H1 (cell line): ENCODE measurements around the gene RAD51B. TPM values are rescaled to one million over a fixed set of nuclear protein-coding genes. Genes with fewer than 3 reads are reported as not detected.
A peak's percentile ranks its signal among the peaks of the same experiment; 100 is the strongest.

ENCODE experiments used
- CTCF ChIA-PET: fragments of 300-600 bp; sonication (Branson Sonifier 250); formaldehyde crosslinking; loops from one replicate; lab custom pipeline; 2021; ENCODE audit not compliant: partially characterized antibody; lab: Charles Lee
- POLR2A ChIA-PET: fragments of 300-600 bp; sonication (Branson Sonifier 250); formaldehyde crosslinking; loops from one replicate; lab custom pipeline; 2021; ENCODE audit warnings: inconsistent platforms; ENCODE audit not compliant: partially characterized antibody; lab: Charles Lee
- DNase-seq, 2 experiments: peaks; one replicate each; pipeline versions ENCODE4 v3.0.0 to v3.0.0-alpha.2; 2010 to 2022; ENCODE audit warnings: low spot score in 2 of 2, low read depth in 1 of 2, mixed read lengths in 1 of 2
- FAIRE-seq: peaks from 2 replicates; lab custom pipeline; 2011; peaks lifted over from hg19 to GRCh38; lab: Jason Lieb, UNC
- H2AFZ ChIP-seq: 2 replicates; pipeline ENCODE4 v1.8.1; 2012; ENCODE audit warnings: low read length, inconsistent platforms
- H2AK5ac ChIP-seq: 2 replicates; pipeline ENCODE4 v1.6.1; 2013; ENCODE audit warnings: low read depth, low read length
- H2BK120ac ChIP-seq: replicated peaks from 2 replicates; pipeline ENCODE3; 2013; ENCODE audit warnings: low read depth, low read length, inconsistent platforms
- H2BK12ac ChIP-seq: 2 replicates; pipeline ENCODE4 v1.6.1; 2013; ENCODE audit warnings: low read depth, low read length
- H2BK15ac ChIP-seq: 2 replicates; pipeline ENCODE4 v1.6.1; 2013; ENCODE audit warnings: low read length
- H2BK20ac ChIP-seq: 2 replicates; pipeline ENCODE4 v1.6.1; 2013; ENCODE audit warnings: low read length
- H2BK5ac ChIP-seq: 2 replicates; pipeline ENCODE4 v1.6.1; 2013; ENCODE audit warnings: low read depth, low read length
- H3K14ac ChIP-seq: 2 replicates; pipeline ENCODE4 v1.6.1; 2013; ENCODE audit warnings: inconsistent platforms; ENCODE audit not compliant: insufficient read length
- H3K18ac ChIP-seq: 2 replicates; pipeline ENCODE4 v1.6.1; 2013; ENCODE audit warnings: low read length; ENCODE audit errors: extremely low read depth
- H3K23ac ChIP-seq: 2 replicates; pipeline ENCODE4 v1.6.1; 2013; ENCODE audit warnings: inconsistent platforms; ENCODE audit not compliant: insufficient read length
- H3K23me2 ChIP-seq: 2 replicates; pipeline ENCODE4 v1.6.1; 2013; ENCODE audit warnings: low read depth, low read length
- H3K27ac ChIP-seq: 2 replicates; pipeline ENCODE4 v1.6.1; 2011; ENCODE audit warnings: low read depth, low read length, inconsistent platforms
- H3K27me3 ChIP-seq, 4 experiments: replicated peaks in 1 of 4; 1 replicate in 1 of 4; 2 replicates in 3 of 4; pipeline versions ENCODE4 v1.6.1 to v1.8.1; 2011 to 2013; ENCODE audit warnings: low read length in 3 of 4, mild to moderate bottlenecking in 3 of 4, inconsistent platforms in 2 of 4, mixed read lengths in 2 of 4, moderate library complexity in 1 of 4; ENCODE audit not compliant: control insufficient read depth in 3 of 4, insufficient read depth in 3 of 4; ENCODE audit errors: extremely low read depth in 1 of 4
- H3K36me3 ChIP-seq, 4 experiments: 2 replicates each; pipeline versions ENCODE4 v1.6.1 to v1.8.1; 2011 to 2013; ENCODE audit warnings: mild to moderate bottlenecking in 4 of 4, low read length in 3 of 4, moderate library complexity in 2 of 4, control low read depth in 1 of 4, inconsistent platforms in 1 of 4; ENCODE audit not compliant: insufficient read depth in 4 of 4, control insufficient read depth in 2 of 4
- H3K4ac ChIP-seq: replicated peaks from 2 replicates; pipeline ENCODE3; 2013; ENCODE audit warnings: low read length, low read depth, mixed read lengths, inconsistent platforms; ENCODE audit not compliant: insufficient read length
- H3K4me1 ChIP-seq, 4 experiments: replicated peaks in 1 of 4; 1 replicate in 1 of 4; 2 replicates in 3 of 4; pipeline versions ENCODE4 v1.6.1 to v1.8.1; 2011 to 2013; ENCODE audit warnings: low read length in 3 of 4, inconsistent platforms in 2 of 4, mixed read lengths in 1 of 4; ENCODE audit not compliant: insufficient read depth in 4 of 4, control insufficient read depth in 3 of 4
- H3K4me2 ChIP-seq, 2 experiments: 2 replicates each; pipeline versions ENCODE4 v1.6.1 to v1.8.1; 2011 to 2013; ENCODE audit warnings: low read depth in 2 of 2, low read length in 2 of 2, control low read depth in 1 of 2, inconsistent platforms in 1 of 2, mild to moderate bottlenecking in 1 of 2; ENCODE audit not compliant: insufficient read depth in 1 of 2
- H3K4me3 ChIP-seq, 4 experiments: fragments of 200-600, 300-600 bp in 1 of 4; sonication (generic), shearing (Covaris generic), sonication (Bioruptor Twin) in 1 of 4; 2 replicates each; pipeline versions ENCODE4 v1.5.1 to v1.8.1; 2011 to 2016; ENCODE audit warnings: low read length in 4 of 4, low read depth in 3 of 4, control low read depth in 2 of 4, inconsistent platforms in 2 of 4, mild to moderate bottlenecking in 2 of 4, mixed read lengths in 1 of 4, moderate library complexity in 1 of 4; ENCODE audit not compliant: insufficient read depth in 2 of 4; ENCODE audit errors: extremely low read depth in 1 of 4
- H3K56ac ChIP-seq: replicated peaks from 2 replicates; pipeline ENCODE3; 2013; ENCODE audit warnings: low read depth, mild to moderate bottlenecking, mixed read lengths, low read length, inconsistent platforms; ENCODE audit not compliant: insufficient read length
- H3K79me1 ChIP-seq: 2 replicates; pipeline ENCODE4 v1.6.1; 2013; ENCODE audit warnings: low read depth, low read length, control low read depth
- H3K79me2 ChIP-seq, 2 experiments: 2 replicates each; pipeline versions ENCODE4 v1.6.1 to v1.8.1; 2012 to 2013; ENCODE audit warnings: low read length in 2 of 2, mild to moderate bottlenecking in 2 of 2, inconsistent platforms in 1 of 2; ENCODE audit not compliant: insufficient read depth in 2 of 2, control insufficient read depth in 1 of 2
- H3K9ac ChIP-seq, 4 experiments: replicated peaks in 1 of 4; 1 replicate in 1 of 4; 2 replicates in 3 of 4; pipeline versions ENCODE4 v1.6.1 to v1.8.1; 2011 to 2013; ENCODE audit warnings: low read depth in 3 of 4, low read length in 3 of 4, control low read depth in 2 of 4, mild to moderate bottlenecking in 2 of 4, moderate library complexity in 2 of 4, inconsistent platforms in 1 of 4; ENCODE audit errors: extremely low read depth in 1 of 4
- H3K9me3 ChIP-seq, 2 experiments: 2 replicates each; pipeline versions ENCODE4 v1.6.1 to v1.8.1; 2012 to 2013; ENCODE audit warnings: mild to moderate bottlenecking in 2 of 2, moderate library complexity in 2 of 2, control low read depth in 1 of 2, inconsistent platforms in 1 of 2, low read depth in 1 of 2, low read length in 1 of 2, mixed read lengths in 1 of 2; ENCODE audit not compliant: insufficient read depth in 2 of 2
- H4K20me1 ChIP-seq, 2 experiments: replicated peaks in 1 of 2; 2 replicates each; pipeline versions ENCODE3 to v1.8.1; 2011 to 2013; ENCODE audit warnings: inconsistent platforms in 2 of 2, low read length in 2 of 2, mild to moderate bottlenecking in 1 of 2; ENCODE audit not compliant: insufficient read depth in 2 of 2, control insufficient read depth in 1 of 2
- H4K5ac ChIP-seq: 2 replicates; pipeline ENCODE4 v1.6.1; 2013; ENCODE audit warnings: low read length, low read depth, mixed read lengths, inconsistent platforms; ENCODE audit not compliant: insufficient read length
- H4K8ac ChIP-seq: 2 replicates; pipeline ENCODE4 v1.8.0; 2013; ENCODE audit warnings: mild to moderate bottlenecking, moderate library complexity, low read length, inconsistent platforms; ENCODE audit not compliant: insufficient read depth; ENCODE audit errors: extremely low read depth
- H4K91ac ChIP-seq: replicated peaks from 2 replicates; pipeline ENCODE3; 2013; ENCODE audit warnings: low read length, mixed read lengths, inconsistent platforms; ENCODE audit not compliant: insufficient read length
- NRF1 ChIP-seq: IDR thresholded peaks from 2 replicates; pipeline ENCODE4 v1.6.1; 2011; ENCODE audit warnings: mild to moderate bottlenecking, low read depth, low read length, improper control_type of control experiment
- PHF8 ChIP-seq: fragments of 200-600 bp; sonication (generic); conservative IDR thresholded peaks from 2 replicates; pipeline ENCODE4 v1.7.1; 2012; ENCODE audit warnings: low read depth, mild to moderate bottlenecking, inconsistent platforms, low read length, moderate library complexity
- WGBS, 2 experiments: shearing (Covaris generic) in 1 of 2; methylation state at CpG; one replicate each; pipeline versions ENCODE4 v1.1.6 to v1.1.7; 2013 to 2015; ENCODE audit warnings: low lambda C conversion rate in 2 of 2, mixed read lengths in 2 of 2, inconsistent platforms in 1 of 2, low coverage in 1 of 2, missing lambda C conversion rate in 1 of 2; ENCODE audit not compliant: insufficient replicate concordance in 2 of 2, insufficient coverage in 1 of 2, insufficient read length in 1 of 2; ENCODE audit errors: extremely low coverage in 1 of 2, missing lambda C conversion rate in 1 of 2; 5-methylcytosine and 5-hydroxymethylcytosine counted together
- polyA plus RNA-seq, 7 experiments: library from polyadenylated mRNA; depleted of rRNA in 3 of 7; stranded (reverse) in 5 of 7; unstranded in 2 of 7; fragments of >200 nt in 5 of 7; fragments of 200-250 nt in 2 of 7; gene quantifications; 1 replicate in 5 of 7; 2 replicates in 1 of 7; 4 replicates in 1 of 7; pipeline versions ENCODE4 v1.2.1 to v1.2.3, GENCODE V29; 2011 to 2013; ENCODE audit warnings: missing spikeins in 2 of 7, mixed read lengths in 2 of 7
- total RNA-seq: library from RNA; stranded (reverse); fragmentation: NEBNext Ultra II Directional; extraction: Animal tissue kit (Norgen Biotek cat#: 25700); gene quantifications from 2 replicates; pipeline ENCODE4 v1.2.1, GENCODE V29; 2021
- TF ChIP-seq, protein P1 (sequence below), 3 experiments: IDR thresholded peaks; 1 replicate in 2 of 3; 2 replicates in 1 of 3; pipeline versions ENCODE4 v1.5.1 to v1.6.1; 2011; ENCODE audit warnings: low read length in 3 of 3, mild to moderate bottlenecking in 3 of 3, inconsistent platforms in 2 of 3, low read depth in 1 of 3, moderate library complexity in 1 of 3; ENCODE audit not compliant: insufficient read depth in 1 of 3; ENCODE audit errors: control extremely low read depth in 1 of 3
- TF ChIP-seq, protein P2 (sequence below): IDR thresholded peaks from 2 replicates; pipeline ENCODE4 v1.6.1; 2012; ENCODE audit warnings: low read length, inconsistent platforms

The RAD51B gene
- total and polyA plus RNA-seq, 2 of the 8 experiments (the other 6 are each of a cell fraction or from before 2014, with no cell fraction given), result 3.9 to 14.9 TPM

DNA sequence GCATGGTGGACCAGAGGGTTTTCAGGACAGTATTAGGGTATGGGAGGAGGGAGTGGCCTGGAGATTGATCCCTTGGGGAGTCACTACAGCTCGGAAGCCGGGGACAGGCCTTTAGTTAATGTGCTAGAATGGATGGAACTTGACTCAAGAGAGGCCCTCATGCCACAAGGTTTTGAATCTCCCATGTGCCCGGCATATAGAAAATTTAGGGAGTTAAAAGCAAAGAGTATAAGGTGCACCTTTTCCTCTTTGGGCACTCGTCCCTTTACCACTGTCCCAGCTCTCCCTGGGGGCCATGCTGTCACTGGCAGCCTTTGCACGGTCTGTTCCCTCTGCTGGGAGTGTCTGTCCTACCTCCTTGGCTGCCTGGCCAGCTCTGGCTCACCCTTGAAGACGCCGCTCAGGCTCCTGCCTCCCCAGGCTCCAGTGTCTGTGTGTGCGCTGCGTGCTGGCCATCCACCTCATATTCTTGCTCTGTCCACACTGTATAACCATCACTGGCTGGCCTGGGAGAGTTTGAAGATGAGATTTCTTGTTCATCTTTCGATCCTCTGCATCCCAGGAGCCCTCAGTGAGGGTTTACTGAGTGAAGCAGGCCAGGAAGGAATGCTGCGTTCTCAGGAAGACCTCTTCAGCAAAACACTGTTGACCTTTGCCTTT, 811.9 kb downstream of the RAD51B start:
- no peaks in the 10 kb centered on the region for H4K20me1 ChIP-seq
- no peak overlapping the region for H3K9ac ChIP-seq
- no peaks in the 10 kb centered on the region for H3K79me2 ChIP-seq
- H4K5ac ChIP-seq, result no peak overlapping the region
- DNase-seq, result peak in 1 of 2 experiments; percentile 35
- ChIA-PET POLR2A (interaction anchor here (0.6 to 1.4 kb wide), 2 partner anchors 156 to 160 kb away, joined by 3 read pairs; no protein-coding TSS in a partner anchor), CTCF (interaction anchor here (1.6 to 2.5 kb wide), 3 partner anchors 12 to 71 kb away, joined by 3 to 9 read pairs (median 5); no protein-coding TSS in a partner anchor)
- no peak for FAIRE-seq
- no peak overlapping the region for H2BK5ac ChIP-seq
- no peak overlapping the region for H2AK5ac ChIP-seq
- H3K4ac ChIP-seq, result no peak overlapping the region
- H3K27me3 ChIP-seq, result no peaks in the 10 kb centered on the region; a peak in 1 of 7 replicates
- peaks cover 5% of the 10 kb centered on the region; the same call in 1 of the 2 replicates for H3K23me2 ChIP-seq
- peak overlapping the region; percentile 6; the same call in 1 of the 2 replicates for H4K8ac ChIP-seq
- H3K56ac ChIP-seq, result no peak overlapping the region
- no peaks in the 10 kb centered on the region for H3K36me3 ChIP-seq
- no peak overlapping the region for H3K27ac ChIP-seq
- WGBS, 2 experiments, result 89% methylated on average over 11 of the region's 11 CpGs; no CpG with 5 or more reads in 1 of the 2 experiments
- H2AFZ ChIP-seq, result no peak overlapping the region
- H3K4me2 ChIP-seq, result no peak overlapping the region
- H3K4me1 ChIP-seq, result peaks cover 9 to 21% (median 10%) of the 10 kb centered on the region in 4 experiments
- H3K79me1 ChIP-seq, result no peaks in the 10 kb centered on the region
- H3K23ac ChIP-seq, result no peak overlapping the region
- H3K14ac ChIP-seq, result no peak overlapping the region
- no peak overlapping the region for H2BK12ac ChIP-seq
- H2BK120ac ChIP-seq, result no peak overlapping the region
- peak overlapping the region; percentile 49 for H4K91ac ChIP-seq
- peak overlapping the region; percentile 92; the same call in 1 of the 2 replicates for H2BK15ac ChIP-seq
- H3K9me3 ChIP-seq, result no peaks in the 10 kb centered on the region
- no peak overlapping the region for H3K4me3 ChIP-seq
- H3K18ac ChIP-seq, result no peak overlapping the region
- no peak for TF ChIP-seq NRF1
- TF ChIP-seq, protein P1, sequence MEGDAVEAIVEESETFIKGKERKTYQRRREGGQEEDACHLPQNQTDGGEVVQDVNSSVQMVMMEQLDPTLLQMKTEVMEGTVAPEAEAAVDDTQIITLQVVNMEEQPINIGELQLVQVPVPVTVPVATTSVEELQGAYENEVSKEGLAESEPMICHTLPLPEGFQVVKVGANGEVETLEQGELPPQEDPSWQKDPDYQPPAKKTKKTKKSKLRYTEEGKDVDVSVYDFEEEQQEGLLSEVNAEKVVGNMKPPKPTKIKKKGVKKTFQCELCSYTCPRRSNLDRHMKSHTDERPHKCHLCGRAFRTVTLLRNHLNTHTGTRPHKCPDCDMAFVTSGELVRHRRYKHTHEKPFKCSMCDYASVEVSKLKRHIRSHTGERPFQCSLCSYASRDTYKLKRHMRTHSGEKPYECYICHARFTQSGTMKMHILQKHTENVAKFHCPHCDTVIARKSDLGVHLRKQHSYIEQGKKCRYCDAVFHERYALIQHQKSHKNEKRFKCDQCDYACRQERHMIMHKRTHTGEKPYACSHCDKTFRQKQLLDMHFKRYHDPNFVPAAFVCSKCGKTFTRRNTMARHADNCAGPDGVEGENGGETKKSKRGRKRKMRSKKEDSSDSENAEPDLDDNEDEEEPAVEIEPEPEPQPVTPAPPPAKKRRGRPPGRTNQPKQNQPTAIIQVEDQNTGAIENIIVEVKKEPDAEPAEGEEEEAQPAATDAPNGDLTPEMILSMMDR (IDR thresholded peaks at IDR 0.05; ENCODE audit: control extremely low read depth in 1 of 3, insufficient read depth in 1 of 3, low read depth in 1 of 3, low read length in 3 of 3), result no peak
- TF ChIP-seq PHF8, result no peak
- TF ChIP-seq, protein P2, sequence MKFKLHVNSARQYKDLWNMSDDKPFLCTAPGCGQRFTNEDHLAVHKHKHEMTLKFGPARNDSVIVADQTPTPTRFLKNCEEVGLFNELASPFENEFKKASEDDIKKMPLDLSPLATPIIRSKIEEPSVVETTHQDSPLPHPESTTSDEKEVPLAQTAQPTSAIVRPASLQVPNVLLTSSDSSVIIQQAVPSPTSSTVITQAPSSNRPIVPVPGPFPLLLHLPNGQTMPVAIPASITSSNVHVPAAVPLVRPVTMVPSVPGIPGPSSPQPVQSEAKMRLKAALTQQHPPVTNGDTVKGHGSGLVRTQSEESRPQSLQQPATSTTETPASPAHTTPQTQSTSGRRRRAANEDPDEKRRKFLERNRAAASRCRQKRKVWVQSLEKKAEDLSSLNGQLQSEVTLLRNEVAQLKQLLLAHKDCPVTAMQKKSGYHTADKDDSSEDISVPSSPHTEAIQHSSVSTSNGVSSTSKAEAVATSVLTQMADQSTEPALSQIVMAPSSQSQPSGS, result no peak
- H2BK20ac ChIP-seq, result no peak overlapping the region; the same call in 1 of the 2 replicates
